ENCODE data around the gene ZNF710. TPM values are rescaled to one million over a fixed set of nuclear protein-coding genes. Genes with fewer than 3 reads are reported as not detected.

Gene ZNF710
- total and polyA plus RNA-seq, 2 experiments from 2014 or later, result 15.9 to 18.2 TPM

DNA sequence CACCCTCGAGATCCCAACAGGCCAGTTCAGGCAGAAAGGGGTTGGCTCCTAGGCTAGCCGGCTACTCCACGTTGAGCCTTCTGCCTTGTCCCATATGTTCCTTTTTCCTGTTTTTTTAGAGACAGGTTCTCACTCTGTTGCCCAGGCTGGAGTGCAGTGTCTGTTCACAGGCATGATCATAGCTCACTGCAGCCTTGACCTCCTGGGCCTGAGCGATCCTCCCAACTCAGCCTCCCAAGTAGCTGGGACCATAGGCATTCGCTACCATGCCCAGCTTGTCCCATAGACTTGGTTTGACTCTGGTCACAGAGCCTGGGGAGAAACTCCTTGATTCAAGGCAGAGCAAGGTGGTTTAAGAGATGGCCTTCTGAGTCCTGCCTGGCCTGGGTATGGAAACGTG lies 32.3 kb downstream of the ZNF710 start (continued):
- TF ChIP-seq ZNF462 (CRISPR knock-in tag; IDR thresholded peaks at IDR 0.05) (no peak), JUNB (IDR thresholded peaks at IDR 0.05; ENCODE audit: unreplicated experiment) (no peak), ZNF331 (CRISPR knock-in tag; IDR thresholded peaks at IDR 0.05; ENCODE audit: low read depth) (no peak), POLR2AphosphoS5 (IDR thresholded peaks at IDR 0.05; ENCODE audit: low read depth) (no peak)
- TF ChIP-seq, protein P1, sequence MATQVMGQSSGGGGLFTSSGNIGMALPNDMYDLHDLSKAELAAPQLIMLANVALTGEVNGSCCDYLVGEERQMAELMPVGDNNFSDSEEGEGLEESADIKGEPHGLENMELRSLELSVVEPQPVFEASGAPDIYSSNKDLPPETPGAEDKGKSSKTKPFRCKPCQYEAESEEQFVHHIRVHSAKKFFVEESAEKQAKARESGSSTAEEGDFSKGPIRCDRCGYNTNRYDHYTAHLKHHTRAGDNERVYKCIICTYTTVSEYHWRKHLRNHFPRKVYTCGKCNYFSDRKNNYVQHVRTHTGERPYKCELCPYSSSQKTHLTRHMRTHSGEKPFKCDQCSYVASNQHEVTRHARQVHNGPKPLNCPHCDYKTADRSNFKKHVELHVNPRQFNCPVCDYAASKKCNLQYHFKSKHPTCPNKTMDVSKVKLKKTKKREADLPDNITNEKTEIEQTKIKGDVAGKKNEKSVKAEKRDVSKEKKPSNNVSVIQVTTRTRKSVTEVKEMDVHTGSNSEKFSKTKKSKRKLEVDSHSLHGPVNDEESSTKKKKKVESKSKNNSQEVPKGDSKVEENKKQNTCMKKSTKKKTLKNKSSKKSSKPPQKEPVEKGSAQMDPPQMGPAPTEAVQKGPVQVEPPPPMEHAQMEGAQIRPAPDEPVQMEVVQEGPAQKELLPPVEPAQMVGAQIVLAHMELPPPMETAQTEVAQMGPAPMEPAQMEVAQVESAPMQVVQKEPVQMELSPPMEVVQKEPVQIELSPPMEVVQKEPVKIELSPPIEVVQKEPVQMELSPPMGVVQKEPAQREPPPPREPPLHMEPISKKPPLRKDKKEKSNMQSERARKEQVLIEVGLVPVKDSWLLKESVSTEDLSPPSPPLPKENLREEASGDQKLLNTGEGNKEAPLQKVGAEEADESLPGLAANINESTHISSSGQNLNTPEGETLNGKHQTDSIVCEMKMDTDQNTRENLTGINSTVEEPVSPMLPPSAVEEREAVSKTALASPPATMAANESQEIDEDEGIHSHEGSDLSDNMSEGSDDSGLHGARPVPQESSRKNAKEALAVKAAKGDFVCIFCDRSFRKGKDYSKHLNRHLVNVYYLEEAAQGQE (IDR thresholded peaks at IDR 0.05; ENCODE audit: unreplicated experiment), result no peak
